T-helper 1 cell treated with Interleukin-12 subunit alpha and Interleukin-12 subunit beta and Interleukin-4 antibody, amounts not matched to agents 30 ng/mL and 1 ng/mL, for 36 hours (primary cell): Measurements from ENCODE around the gene ACER1. TPM values are rescaled to one million over a fixed set of nuclear protein-coding genes. Genes with fewer than 3 reads are reported as not detected.

ENCODE experiments used
- intact Hi-C: fragments of 100-400 bp; cut with micrococcal nuclease; formaldehyde crosslinking; loops from one replicate; pipeline ENCODE4 v1.15.1; 2024
- total RNA-seq: library from RNA; stranded (reverse); gene quantifications from 2 replicates; pipeline ENCODE4 v1.2.3, GENCODE V29; 2022

Gene ACER1
- total RNA-seq, 1 donor from 2014 or later = 0.81 TPM

DNA sequence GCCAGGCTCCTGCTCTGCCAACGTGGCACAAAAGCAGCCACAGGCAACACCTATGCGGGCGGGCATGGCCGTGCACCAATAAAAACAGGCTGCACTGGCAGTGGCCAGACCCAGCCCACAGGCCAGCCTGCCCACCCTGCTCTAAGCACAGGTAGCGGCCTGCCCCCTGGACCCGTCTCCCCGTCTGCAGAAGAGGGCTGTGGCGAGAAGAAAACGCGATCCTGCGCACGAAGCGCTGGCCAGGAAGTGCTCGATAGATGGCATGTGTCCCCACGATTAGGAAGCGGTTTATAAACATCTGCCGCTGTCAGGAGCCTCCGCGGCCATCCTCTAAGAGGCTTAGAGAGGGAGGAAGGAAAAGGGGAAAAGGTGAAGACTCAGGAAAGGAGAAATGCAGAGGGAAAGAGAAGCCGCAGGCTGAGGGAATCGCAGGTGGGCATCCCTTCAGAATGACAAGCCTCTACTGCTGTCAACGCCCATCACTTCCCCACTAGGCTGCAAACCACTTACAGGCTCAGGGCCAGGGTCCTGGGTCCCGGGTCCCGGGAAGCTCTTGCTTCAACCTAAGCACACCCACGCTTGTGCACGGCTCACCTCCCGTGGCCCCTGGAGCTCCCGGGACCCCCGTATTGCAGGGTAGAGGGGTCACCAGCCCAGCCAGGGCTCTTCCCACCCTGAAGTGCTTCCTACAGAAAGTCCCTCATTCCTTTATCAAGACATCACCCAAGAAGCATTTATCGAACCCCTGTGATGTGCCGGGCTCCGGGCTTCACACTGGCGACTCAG lies 64.1 kb downstream of the ACER1 start:
- intact Hi-C loops = no loop called here

DNA sequence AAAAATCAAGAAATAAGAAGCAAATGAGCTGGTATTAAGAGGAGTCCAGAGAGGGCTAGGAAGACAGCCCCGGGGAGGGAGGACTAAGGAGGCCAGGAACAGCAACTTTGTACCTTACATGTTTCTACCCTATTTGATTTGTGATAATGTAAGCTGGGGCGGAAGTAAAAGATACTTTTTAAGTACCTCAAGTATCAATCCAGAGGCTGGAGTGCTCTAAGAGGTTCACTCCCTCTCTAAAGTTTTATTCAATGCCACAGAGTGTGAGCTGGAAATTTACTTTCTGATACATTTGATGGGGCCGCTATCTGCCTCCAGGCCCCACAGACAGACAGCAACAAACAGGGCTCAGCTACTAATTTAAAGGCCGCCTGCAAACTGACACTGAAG lies 65.0 kb downstream of the ACER1 start:
- intact Hi-C loops = no loop called here

DNA sequence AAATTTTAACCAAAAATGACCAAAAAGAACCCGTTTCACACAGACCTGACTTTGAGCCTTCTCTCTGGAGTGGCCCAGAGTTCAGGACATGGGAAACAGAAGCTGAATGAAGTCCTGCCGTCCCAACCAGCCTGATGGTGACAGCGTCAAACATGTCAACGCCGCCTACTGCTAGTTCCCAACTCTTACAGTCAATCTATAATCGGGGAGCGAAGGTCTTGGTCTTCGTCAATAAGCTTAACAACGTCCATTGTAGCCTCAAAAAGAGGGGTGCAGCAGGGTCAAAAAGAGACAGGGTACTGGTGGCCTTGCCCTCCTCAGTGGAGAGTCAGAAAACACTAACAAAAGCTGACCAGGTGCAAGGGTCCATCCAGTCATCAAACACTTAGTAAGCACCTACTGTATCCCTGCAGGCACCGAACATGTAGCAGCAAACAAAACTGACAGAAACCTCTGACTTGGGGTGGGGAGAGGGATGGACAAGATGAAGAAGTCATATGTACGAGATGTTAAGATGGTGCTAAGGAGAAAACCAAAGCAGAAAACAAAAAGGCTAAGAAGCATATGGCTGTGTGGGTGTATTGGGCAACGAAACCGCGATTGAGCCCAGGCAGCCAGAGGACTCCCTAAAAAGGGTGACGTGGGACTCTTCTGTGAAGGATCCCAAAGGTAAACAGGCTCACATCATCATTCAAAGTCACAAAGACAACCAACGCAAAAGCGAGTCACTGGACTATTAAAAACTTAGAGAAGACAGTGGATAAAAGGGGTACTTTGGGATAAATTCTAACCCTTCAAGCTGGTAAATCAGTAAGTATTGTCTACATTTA lies 65.6 kb downstream of the ACER1 start:
- intact Hi-C loops = no loop called here

DNA sequence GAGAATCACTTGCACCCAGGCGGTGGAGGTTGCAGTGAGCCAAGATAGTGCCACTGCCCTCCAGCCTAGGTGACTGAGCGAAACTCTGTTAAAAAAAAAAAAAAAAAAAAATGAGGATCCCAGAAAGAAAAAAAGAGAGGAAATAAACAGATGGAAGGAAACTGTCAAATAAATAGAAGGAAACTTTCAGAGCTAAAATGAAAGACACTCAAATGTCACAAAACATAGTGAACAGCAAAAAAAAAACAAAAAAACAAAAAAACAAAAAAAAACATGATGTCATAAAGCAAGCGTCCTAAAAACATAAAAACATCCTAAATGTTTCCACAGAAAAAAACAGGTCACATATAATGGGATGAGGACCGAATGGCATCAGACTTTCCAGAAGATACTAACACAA lies 68.6 kb downstream of the ACER1 start:
- intact Hi-C loops = no loop called here

DNA sequence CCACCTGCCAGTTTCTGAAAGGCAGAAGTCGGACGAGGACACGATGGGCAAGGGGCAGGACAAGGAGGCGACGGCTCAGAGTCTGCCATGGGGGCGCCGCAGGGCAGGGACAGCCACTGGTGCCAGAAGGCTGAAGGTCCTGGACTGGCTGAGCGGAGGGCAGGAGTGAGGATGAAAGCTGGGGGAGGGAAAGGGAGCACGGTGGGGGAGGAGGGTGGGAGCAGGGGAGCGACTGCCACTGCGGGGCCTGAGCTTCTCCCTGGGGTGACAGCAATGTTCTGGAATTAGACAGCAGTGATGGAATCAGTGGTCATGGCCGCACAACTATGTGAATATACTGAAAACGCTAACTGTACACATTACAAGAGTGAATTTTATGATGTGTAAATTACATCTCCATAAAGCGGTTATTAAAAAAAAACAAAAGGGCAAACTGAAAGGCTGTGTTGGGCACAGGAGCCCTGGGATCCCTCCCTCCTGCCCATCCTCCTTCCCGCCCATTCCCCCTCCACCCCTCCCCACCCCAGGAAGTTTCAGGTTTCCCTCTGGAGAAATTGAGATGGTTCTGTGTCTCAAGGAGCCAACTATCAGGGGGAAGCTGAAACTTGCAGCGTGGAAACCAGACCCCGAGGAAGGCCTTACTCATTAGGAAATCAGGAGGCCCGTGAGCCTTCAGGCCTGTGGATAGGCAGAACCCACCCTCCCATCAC lies 69.5 kb downstream of the ACER1 start:
- intact Hi-C loops = no loop called here

DNA sequence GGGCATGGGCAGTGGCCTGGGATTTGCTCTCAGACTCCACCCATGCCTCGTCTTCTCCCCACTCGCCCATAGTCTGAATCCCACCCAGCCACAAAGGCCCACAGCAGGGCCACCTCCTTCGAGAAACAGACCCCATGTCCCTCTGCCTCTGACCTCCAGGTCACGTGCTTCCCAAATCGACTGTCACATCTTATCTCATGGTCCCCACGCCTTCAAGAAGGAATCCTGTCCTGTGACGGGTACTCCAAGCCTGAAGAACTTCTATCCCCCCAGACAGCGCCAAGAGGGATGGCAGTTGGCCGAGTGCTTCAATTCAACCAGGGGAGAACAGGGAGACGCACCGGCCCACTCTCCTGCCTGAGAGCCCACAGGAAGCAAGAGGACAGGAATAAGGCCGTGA lies 70.1 kb downstream of the ACER1 start:
- intact Hi-C loops = no loop called here

DNA sequence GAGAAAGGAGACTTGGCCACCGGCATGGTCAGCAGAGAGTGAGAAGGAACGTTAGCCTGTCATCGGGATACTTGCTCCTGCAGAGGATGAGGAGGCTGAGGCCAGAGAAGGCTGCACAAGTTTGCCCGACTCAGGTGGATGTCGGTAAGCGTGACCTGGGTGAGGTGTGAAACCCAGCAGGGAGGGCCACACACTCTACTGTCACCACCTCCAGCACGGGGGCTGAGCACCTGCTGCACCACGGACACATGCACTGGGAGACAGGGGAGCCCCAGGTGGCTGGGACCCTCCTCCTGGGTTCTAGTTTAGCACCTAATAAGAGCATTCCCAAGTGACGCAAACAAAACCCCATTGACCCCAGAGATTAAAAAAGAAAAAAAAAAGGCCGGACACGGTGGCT lies 70.9 kb downstream of the ACER1 start:
- intact Hi-C loops = no loop called here

DNA sequence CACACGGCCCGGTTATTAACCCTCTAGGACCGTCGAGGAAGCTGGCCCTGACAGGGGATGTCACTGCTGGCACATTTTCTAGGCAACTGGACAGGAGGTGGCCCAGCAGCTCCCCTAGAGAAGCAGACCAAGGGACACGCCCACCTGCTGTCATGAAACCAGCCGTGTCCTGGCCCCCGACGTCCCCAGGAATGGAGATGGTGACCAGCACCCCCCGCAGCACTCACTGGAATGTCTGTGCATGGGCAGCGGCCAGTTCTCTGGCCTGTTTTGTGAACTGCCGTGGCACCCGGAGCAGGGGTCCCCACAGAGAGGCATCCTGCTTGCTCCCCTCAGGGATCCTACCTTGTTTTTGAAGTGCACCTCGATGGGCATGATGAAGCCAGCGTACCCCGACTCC lies 71.5 kb downstream of the ACER1 start:
- intact Hi-C loops = no loop called here

DNA sequence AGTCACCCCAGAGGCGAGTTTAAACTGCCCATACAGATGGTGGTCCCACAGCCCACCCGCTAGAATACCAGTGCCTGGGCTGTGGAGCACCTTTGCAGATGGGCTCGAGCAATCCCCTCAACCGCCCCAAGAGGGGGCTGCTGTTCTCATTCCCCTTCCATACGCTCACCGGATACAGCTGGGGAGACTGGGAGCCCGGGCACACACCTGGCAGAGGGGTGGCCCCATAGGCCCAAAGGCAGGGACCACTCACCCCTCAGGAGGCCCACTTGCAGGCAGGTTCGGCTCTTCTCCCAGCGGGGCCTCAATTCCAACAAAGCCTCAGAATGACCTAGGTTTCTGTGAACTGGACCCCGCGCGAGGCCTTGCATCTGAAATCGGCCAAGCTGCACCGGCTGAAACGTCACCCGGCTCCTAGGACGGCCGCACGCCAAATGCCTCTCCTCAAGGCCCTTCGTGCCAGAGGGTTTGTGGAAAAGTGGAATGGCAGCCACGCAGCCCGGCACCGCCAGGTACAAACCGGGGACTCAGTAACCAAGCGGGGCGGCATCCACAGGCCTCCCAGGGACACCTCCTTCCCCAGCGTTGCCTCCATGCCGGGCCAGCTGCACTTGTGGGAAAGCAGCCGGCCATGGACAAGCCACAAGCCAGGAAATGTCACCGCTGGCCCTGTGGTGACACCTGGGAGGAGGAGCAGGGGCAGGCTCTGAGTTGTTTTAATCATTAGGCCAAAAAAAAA lies 72.3 kb downstream of the ACER1 start:
- intact Hi-C loops = no loop called here

DNA sequence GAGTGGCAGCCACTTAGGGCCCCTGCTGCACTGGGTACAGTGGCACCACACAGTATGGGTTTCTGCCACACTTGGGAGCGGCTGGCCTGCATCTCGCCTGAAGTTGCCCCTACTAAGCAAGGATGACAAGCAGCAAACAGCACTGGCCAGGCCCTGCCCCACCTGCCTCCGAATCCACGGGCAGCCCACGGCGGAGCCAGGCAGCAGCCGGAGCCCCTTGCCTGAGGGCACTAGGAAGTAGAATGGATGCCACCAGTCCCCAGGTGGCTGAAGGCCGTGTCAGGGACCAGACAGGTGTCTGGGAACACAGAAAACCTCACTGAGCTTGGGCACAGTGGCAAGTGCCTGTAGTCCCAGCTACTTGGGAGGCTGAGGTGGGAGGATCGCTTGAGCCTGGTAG lies 73.0 kb downstream of the ACER1 start:
- intact Hi-C loops = no loop called here

DNA sequence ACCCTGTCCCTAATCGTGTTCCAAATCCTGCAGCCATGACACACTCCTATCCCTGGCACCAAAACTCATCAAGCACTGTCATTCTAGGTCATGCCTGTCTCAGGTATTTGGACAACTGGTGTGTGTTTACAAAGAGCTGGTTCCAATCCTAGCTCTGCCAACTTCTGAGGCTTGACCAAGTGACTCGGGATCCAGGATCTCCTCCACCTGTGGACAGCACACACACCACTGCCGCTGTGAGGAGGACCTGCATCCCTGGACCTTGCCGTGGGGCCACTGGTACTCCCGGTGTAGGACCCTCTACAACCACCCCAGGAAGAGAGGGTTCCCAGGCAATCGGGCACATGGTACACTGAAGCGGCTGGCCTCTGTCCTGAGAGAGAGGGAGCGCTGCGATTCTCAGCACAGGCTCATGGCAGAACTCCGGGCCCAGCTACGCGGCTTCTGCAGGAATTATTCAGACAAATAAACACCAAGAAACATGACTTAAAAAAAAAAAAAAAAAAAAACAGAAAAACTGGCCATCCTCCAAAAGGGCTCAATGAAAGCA lies 74.0 kb downstream of the ACER1 start:
- intact Hi-C loops = no loop called here

DNA sequence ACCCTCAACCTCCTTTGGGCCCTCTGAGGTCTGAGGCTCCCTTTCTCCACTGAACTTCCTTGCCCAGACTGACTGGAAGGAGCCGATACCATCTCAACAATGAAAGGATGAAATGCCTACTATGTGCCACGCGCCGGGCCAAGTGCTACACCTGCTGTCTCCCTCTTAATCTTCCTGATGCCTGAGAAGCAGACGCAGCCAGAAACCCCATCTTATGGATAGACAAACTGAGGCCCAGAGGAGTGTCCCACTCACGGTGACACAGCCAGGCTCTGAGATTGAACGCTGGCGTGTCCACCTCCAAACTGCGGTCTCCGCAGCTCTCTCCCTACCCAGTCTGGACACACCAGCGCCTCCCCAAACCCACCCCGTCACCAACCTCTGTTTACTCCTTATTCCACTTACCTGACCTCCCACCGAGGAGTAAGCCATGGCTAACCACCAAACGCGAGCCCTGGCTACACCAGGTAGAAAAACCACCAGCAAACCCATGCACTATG lies 74.5 kb downstream of the ACER1 start:
- intact Hi-C loops = no loop called here

Other genes with a start within 250 kb of the ACER1 start
- gene RFX2, start 223.1 kb downstream of the ACER1 start, total RNA-seq = 8.1 and 8.9 TPM in 2 replicates
- gene ACSBG2, start 197.9 kb downstream of the ACER1 start, total RNA-seq = not detected in 2 replicates
- gene MLLT1, start 53.6 kb downstream of the ACER1 start, total RNA-seq = 45.6 and 48.0 TPM in 2 replicates
- gene CLPP, start 27.9 kb upstream of the ACER1 start, total RNA-seq = 133 TPM in 2 replicates
- gene ALKBH7, start 39.2 kb upstream of the ACER1 start, total RNA-seq = 31.4 and 31.7 TPM in 2 replicates
- gene PSPN, start 42.3 kb upstream of the ACER1 start, total RNA-seq = 1.8 and 1.9 TPM in 2 replicates
- 65.9 and 66.3 TPM in 2 replicates for gene GTF2F1, start 59.6 kb upstream of the ACER1 start, total RNA-seq
- 269 and 278 TPM in 2 replicates for gene KHSRP, start 91.2 kb upstream of the ACER1 start, total RNA-seq
- 0.32 and 0.44 TPM in 2 replicates for gene SLC25A41, start 100.2 kb upstream of the ACER1 start, total RNA-seq
- 23.8 and 25.6 TPM in 2 replicates for gene SLC25A23, start 126.2 kb upstream of the ACER1 start, total RNA-seq
- not detected in 2 replicates for gene CRB3, start 130.7 kb upstream of the ACER1 start, total RNA-seq
- 110 and 116 TPM in 2 replicates for gene DENND1C, start 148.2 kb upstream of the ACER1 start, total RNA-seq
- 1.5 and 2.4 TPM in 2 replicates for gene TUBB4A, start 168.7 kb upstream of the ACER1 start, total RNA-seq
- 5.8 TPM in 2 replicates for gene TNFSF9, start 197.4 kb upstream of the ACER1 start, total RNA-seq